IPS-NIHi7 (cell line): ENCODE measurements around the gene CABLES2.
A peak's percentile ranks its signal among the peaks of the same experiment; 100 is the strongest.

Source experiments
- DNase-seq: peaks from one replicate; pipeline ENCODE4 v3.0.0; 2012; ENCODE audit warnings: mixed read lengths; ENCODE audit errors: extremely low spot score

The CABLES2 gene

DNA sequence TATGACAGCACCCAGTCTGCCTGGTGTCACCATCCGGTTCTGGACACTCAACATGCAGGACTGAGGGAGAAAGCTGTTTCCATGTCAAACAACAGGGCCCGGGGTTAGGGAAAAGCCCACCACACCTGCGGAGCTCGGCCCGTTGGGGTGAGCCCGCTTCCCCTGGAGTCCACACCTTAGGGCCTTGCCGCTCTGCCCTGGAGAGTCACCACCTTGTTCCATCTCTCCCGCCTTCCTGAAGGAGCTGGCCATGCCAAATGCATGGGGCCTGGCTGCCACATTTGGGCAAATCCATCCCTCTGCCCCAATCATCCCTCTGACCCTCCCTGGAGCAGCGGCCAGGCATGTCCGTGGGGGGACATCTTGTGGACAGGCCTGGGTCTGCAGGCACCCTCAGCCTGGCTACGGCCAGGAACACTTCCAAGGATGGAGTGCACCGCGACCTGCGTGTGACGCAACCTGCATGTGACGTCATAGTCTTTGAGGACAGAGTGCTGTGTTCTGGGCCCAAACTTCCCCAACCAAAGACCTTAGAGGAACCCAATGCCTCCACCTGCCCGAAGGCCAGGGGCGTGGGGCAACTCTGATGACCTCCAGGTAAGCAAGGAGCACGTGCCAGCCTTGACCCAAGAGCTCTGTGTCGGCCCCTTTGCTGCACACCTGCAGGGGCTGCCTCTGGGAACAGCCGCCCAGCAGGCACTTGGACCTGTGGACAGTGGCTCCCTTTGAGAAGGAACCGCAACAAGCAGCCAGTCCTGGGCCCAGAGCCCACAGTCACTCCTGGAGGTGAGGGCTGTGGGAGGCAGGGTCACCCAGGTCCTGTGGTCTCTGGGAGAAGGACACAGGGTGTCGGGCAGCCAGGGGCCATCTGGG, 1.7 kb downstream of the CABLES2 start:
- DNase-seq = peak; percentile 67

DNA sequence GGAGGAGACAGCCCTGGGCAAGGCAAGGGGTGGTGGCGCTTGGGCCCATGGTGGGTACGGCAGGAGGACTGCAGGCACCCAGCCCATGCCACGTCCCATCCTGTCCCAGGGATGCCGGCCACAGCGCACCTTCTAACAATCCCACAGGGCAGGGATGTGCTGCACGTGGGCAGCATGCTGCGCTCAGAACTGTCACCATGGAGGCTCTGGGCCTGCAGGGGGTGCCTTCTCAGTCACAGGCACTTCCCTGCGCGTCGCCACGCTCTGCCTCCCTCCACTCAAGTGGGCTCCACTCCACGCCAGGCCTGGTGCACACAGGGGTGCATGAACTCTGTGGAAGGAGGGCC, 2.4 kb downstream of the CABLES2 start:
- no peak for DNase-seq

DNA sequence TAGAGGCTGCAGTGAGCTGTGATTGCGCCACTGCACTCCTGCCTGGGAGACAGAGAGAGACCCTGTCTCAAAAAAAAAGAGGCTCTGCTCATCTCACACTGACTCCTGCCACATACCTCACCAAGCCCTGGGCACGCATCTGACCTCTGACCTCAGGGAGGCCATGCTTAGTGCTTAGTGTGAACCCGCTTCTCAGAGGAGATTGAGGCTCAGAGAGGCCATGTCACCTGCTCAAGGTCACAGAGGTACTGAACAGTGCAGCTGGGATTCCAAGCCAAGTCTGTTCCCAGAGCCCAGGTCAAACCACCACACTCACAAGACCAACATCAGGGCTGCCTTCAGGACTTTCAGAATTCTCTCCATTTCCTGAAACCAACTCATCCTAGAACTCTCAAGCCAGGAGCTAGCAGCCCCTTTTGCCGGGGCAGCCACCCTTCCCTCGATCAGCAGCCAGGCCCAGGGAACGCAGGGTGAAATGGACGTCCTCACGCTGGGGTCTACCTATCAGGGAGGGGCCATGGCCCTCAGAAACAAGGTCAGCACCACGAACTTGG, 2.9 kb downstream of the CABLES2 start:
- DNase-seq = no peak

DNA sequence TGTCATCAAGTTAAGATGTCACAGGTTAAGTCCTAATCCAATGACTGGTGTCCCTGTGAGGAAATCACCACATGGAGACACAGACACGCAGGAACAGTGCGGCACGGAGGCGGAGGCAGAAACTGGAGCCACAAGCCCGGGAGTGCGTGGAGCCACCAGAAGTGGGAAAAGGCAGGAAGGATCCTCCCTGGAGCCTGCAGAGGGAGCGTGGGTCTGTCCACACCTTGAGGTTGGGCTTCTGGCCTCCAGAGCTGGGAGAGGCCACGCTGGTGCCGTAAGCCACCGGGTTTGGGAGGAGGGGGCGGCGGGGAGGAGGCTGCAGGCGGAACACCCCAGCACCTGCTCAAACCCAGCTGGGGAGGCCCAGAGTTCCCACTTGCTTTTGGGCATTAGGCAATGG, 3.8 kb downstream of the CABLES2 start:
- DNase-seq = no peak

DNA sequence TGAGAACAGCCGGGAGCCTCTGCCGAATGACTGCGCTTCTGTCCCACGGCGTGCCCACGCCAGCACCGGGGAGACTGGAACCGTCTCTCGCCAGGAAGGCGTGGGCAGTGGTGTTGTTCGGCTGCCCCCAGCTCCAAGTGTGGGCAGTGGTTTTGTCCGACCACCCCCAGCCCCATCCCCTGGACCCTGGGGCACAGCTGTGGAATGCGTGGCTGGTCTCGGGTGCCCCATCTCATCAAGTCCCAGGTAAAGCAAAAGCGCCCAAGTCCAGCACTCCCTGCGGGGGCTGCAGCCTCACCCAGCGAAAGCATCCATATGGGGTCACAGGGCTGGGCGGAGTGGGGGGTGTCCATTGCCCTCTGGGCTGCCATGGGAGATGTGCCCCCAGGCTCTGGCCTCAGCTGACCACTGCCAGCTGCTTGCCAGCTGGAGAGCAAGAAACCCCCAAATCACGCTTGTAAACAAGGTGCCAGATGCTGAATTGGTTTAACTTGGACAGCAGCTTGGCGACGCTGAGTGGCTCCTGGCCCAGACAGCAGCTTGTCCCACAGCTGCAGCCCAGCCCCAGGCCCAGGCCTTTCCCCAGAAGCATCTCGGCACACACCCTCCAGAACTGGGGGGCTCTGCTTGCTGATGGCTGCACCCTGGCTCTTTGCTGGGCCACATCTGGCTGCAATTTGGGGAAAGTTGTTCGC, 4.5 kb downstream of the CABLES2 start:
- no peak for DNase-seq

DNA sequence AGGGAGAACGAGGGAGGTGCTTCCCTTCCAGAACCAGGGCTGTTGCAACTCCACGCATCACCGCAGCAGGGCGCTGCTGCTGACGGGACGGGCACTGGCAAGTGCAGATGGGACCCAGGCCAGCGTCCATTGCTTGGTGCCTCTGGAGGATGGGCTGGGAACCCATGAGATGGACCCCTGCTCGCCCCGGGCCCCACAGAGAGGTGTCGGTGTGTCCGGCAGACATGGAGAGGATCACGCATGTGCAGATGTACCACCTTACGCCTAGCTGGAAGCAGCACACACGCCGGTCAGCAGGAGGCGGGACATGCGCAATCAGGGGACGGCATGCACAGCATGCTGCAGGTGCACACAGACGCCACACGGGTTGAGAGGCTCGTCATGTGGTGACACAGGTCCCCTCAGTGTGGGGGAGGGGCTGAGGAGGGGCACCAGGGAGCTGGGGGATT, 5.7 kb downstream of the CABLES2 start:
- DNase-seq = peak; percentile 90

DNA sequence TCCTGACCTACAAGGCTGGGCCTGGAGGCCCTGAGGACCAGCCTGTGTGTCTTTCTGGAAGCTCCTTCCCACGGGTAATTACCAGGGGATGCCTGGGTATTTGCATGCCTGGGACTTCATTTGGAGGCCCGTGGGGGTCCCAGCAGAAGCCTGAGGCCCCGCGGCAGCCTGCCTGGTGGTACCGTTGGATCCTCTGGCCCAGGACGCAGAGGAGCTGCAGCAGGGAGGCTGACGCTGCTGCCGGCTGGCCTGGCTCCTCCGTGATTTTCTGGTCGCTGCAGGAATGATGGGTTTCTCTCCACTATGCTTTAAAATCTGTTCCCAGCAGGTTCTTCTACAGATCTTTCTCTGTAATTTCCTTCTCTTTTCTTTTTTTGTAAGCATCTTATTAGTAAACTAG, 6.5 kb downstream of the CABLES2 start:
- DNase-seq = no peak

DNA sequence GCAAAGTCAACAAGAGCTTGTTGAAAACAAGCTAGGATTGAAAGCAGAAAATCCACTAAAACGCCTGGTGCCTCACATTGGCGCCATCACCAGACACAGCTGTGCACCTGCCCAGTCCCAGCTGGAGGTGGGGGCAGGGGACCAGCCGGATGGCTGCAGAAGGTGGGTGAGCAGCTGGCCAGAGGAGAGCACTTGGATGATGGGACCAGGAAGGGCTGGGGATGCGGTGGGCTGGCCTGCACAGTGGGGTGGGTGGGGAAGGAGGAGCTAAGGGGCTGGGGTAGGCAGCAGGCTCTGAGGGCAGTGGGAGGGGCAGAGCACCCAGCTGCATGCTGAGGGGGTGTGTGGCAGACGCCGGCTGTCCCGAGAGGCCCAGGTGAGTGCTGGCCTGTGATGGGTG, 7.1 kb downstream of the CABLES2 start:
- no peak for DNase-seq

DNA sequence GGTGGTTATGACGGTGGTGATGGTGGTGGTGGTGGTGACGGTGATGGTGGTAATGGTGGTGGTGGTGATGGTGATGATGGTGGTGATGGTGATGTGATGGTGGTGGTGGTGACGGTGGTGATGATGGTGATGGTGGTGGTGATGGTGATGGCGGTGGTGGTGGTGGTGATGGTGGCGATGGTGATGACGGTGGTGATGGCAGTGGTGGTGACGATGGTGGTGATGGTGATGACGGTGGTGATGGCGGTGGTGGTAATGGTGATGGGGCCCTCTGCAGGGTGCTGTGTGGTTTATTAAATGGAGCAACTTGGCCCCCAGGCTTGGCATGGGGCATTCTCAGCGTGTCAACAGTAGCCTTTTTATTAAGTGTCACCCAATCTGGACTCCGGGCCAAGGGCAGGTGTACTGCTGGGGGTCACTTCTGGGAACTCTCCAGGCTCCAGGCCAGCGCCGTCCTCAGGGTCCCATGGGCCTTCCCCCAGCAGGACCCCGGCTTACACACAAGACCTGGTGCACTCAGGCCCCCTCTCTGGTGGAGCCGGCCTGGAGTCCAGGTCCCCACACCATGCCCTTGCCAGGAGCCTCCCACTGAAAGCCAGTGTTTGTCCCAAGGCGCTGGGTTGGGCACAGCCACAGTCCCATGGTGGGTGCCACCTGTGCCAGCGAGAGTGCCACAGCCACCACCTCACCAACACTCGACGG, 8.8 kb downstream of the CABLES2 start:
- DNase-seq = no peak

DNA sequence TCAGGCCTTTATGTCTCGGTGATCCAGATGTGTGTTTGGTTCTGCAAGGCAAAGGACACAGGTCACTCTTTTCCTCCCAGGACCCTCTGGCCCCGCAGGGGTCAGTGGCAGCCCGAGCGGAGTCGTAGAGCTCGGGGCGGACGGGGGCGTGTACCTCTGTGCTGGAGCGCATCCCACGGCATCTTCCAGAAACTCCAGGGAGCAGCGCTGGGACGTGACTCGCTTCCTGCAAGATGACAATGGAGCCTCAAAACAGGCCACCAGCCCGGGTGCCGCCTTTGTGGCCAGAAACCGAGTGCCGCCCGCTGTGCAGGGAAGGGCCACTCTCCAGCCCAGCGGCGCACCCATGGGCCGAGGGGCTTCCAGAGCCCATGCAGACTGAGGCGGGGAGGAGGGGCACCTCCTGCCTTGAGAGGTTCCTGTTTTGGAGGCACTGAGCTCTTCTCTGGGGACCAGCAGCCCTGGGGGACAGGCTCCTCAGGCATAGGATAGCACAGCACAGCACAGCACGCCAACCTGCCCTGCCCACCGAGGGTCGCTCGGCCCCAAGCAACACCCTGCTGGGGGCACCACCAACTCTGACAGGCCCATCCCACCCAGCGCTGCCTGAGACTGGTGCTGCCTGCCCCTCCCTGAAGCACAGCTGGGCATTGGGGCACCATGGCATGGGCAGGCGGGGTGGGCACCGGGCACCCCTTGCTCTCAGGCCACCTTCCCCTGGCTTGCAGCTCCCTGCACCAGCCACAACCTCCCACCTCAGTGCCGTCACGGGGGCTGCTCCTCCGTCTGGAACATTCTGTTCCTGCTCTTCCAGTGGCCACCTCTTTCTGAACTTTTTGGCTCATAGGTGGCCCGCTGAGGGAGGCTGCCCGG, 10.5 kb downstream of the CABLES2 start:
- DNase-seq = no peak

DNA sequence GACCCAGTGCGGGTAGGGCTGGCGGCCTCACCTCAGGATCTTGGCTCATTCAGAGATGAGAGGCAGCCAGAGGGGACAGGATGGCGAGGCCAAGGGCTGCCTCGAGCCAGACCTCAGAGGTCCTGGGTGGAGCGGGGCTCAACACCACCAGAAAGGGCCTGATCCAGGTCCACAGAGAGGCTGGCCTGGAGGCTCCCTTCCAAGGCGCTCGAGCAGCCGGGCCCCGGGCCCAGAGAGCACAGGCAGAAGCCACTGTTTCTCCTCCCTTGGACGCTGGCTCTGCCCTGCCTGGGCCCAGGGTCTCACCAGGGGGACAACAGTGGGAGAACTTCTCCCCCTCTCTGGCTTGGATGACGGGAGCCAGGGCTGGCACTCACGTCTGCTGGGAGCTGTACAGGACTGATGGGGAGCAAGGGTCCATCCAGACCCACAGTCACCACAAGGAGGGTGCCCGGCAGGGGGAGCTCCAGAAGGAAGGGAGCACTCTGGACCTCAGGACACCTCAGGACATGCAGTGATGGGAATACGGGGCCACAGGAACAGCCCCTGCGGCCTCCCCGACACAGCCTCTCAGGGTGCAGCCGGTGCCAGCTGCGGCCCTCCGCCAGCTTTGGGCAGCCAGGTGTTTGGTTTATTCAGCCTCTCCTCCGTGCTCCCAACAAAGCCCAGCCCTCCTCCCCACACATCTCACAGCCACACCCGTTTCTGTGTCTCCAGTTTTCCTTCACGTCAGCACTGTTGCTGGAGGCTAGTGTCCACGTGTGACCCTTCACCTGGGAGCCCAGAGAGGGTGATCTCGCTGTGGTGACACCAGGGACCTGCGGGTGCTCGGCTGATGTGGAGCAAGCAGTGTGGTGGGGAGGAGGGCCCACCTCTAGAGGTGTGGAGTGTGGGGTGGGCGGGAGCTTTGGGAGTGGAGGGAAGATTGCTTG, 11.5 kb downstream of the CABLES2 start:
- DNase-seq = no peak

DNA sequence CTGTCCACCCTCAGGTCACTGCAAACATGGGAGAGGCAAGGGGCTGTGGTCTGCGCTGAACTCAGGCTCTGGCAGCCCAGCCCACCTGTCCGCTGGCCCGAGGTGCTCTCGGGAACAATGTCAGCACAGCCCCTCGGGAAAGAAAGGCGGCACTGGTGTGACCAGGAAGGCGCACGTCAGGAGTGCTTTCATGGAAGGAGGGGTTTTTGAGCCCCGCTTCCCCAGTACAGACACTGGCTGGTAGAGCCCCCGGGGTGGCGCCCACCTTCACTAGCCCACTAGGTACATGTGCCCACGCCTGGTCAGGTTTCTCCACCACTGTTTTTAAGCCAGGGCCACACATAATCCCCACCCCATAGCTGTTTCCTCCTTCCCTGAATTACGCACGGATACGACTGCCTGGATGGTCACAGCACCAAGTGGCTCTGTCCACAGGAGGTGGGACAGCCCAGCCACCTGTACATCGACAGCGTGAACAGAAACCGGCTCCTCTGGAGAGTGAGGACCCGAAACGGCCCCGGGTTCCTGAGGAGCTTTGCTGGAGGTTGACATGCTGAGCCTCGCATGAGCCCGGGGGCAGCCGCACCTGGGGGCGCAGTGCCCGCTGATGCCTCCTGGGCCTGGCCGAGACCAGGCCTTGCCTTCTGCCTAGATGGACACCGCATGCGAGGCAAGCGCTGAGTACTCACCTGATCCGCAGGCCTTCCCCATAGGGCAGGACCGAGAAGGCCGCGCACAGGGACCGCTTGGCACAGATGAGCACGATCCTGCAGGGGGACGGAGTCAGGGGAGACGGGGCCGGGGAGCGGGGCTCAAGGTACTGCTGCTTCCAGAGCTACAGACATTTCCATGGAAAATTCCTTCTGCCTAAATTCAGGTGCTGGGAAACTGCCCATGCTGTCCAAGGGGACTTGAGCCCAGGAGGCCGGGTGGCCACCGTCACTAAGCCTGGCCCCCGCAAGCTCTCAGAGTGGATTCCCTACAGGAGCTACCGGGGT, 12.5 kb downstream of the CABLES2 start:
- DNase-seq = no peak

DNA sequence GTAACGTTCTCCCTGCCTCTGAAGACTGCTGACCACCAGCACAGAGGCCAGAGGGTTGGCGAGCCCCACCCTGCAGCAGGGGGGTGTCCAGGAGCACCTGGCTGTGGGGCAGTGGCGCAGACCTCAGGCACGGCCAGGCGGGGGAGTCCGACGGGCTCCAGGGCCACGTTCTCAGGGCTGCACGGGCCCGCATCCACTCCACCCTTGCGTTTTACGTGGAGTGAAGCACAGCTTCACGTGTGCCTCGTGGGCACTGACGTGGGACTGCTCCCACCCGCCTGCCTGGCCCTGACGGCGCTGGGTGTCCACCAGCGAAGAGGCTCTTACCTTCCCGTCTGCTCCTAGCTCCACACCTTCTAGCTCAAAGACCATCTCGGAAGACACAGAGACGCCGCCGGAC, 13.3 kb downstream of the CABLES2 start:
- no peak for DNase-seq

DNA sequence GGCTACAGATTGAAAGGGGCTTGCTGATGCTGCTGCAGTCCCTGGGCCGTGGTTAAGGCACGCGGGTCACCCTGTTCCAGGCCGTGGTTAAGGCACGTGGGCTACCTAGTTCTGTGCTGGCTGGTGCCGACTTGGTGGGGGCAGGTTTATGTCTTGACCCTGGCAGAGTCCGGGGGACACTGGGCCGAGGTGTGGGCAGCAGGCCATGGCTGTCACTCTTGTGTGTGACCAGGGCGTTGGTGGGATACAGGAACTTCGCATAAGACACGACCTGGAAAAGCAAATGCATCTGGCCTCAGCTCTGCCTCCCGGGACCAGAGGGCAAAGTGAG, 13.8 kb downstream of the CABLES2 start:
- DNase-seq = no peak

DNA sequence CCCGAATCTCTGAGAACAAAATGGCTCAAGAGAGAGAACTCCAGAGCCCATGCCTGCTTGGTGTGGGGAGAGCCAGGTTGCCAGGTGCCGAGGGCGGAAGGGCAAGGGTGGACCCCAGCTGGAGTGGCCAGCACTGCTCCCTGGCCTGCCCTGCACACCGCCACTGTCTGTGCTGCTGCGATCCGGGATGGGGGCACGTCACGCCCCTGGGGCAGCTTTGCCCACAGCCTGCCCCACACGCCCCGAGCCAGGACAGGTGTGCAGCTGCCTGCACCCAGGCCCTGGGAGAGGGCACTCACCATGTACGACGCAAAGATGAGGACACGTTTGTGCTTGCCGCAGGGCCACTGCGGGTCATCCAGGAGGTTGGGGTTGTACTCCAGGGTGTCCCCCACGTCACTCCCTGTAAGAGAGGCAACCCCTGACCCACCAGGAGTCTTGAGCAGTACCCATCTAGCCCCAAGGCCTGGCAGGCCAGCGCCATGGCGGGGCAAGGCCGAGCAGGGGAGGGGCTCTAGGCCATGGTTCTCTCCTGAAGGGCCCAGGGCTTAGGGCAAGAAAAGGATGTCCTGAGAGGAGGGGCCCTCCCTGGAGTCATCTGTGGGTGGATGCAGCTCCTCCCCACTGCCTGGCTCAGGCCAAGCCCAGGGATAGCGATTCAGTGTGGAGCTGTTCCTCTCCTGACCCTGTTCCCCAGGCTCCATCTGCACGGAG, 14.3 kb downstream of the CABLES2 start:
- DNase-seq = no peak

DNA sequence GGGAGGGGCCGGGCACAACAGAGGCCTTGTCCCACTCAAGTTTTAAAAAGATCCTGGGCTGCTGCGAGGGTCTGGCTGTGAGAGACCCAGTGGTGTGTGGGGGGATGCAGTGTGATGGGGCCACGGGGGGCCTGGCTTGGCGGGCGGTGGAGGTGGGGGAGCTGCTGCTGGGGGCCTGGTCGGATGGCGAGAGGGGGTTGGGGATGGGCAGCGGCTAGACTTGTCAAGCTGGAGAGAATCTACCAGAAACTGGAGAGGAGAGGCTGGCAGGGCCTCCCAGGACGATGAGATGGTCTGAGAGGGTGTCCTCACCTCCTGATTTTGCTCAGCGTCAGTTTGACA, 15.0 kb downstream of the CABLES2 start:
- DNase-seq = no peak

DNA sequence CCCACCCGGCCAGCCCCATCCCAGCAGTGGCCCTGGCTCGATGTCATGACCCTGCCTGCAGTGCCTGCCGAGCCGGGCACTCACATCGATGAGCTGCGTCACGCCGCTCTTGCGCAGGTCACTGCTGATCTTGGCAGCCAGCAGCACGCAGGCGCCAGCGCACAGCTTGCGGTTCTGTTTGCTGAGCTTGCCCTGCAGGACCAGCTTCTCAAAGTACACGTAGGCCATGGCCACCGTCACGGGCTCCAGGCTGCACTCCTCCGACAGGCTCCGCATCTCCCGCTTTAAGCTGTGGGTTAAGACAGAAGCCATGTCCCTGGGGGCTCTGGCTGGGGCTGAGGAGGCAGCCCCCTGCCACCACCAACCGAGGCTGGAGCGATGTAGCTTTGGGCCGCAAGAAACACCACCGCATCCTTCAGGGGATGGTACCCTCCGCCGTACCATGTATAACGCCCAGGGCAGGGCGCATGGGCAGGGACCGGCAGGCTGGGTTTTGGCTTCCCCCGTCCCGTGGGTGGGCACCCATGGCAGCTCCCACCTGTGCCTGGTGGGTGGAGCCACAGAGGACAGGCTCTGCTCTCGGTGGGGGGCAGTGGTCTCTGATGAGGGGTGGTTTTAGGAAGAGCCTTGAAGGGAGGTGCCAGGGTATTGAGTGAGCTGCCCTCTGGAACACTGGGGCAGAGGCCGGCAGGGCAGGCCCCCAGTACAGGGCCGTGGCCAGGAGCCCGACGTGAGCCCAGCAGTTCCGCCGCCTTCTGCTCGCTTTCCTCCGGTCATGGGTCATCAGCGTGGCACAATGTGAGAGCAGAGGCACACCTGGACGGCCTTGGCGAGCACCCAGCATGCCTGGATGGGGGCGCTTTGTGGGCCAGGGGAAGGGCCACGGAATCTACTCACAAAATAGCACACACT, 15.7 kb downstream of the CABLES2 start:
- DNase-seq = no peak
